SK-N-SH (cell line): Measurements from ENCODE around the gene TRIP4.

Source experiments
- FOXJ3 ChIP-seq: sonication (generic); formaldehyde crosslinking; IDR thresholded peaks from 2 replicates; pipeline ENCODE4 v1.5.1; 2020; ENCODE audit warnings: mild to moderate bottlenecking, missing genetic modification reagents
- TCF12 ChIP-seq: IDR thresholded peaks from 2 replicates; pipeline ENCODE4 v1.4.0; 2012

GRCh38 chr15:64447536-64448315, 60.1 kb downstream of the TRIP4 start:
- no peak for TF ChIP-seq FOXJ3 (CRISPR knock-in tag)
- TF ChIP-seq TCF12 = no peak
